DOHH2 (cell line): ENCODE measurements around the gene CST1.

Source experiments
- CTCF ChIP-seq: fragments of 200-600 bp; sonication (generic); IDR thresholded peaks from one replicate; pipeline ENCODE4 v1.5.1; 2014; ENCODE audit warnings: antibody characterized with exemption, mild to moderate bottlenecking, low read depth, low read length; ENCODE audit not compliant: poor library complexity, severe bottlenecking
- EZH2phosphoT487 ChIP-seq: fragments of 200-600 bp; sonication (generic); IDR thresholded peaks from 2 replicates; pipeline ENCODE4 v1.6.1; 2017; ENCODE audit warnings: borderline replicate concordance, mild to moderate bottlenecking, antibody characterized with exemption, low read length, moderate library complexity, mixed read lengths

GRCh38 chr20:23773127-23773526 lies 22.4 kb upstream of the CST1 start:
- TF ChIP-seq CTCF: no peak
- TF ChIP-seq EZH2phosphoT487: no peak
